ENCODE results near the gene BCAS3.
"Not testable (repeated sequence)": the region's sequence is repeated elsewhere in the genome, so short reads cannot be mapped to it uniquely, and the experiment has no call there.

BCAS3 gene

GRCh38 chr17:60677308-60678117 lies at the start of gene BCAS3:
BCAS3 (plus strand) TSS chr17:60677851.
- DNase-seq, result peak; percentile 98

- DNase-seq, result no peak
Observed at GRCh38 chr17:60628252-60628889, 49.3 kb upstream of the BCAS3 start.

GRCh38 chr17:60629120-60629519 lies 48.5 kb upstream of the BCAS3 start:
- no peak for DNase-seq

GRCh38 chr17:60630352-60630751 lies 47.3 kb upstream of the BCAS3 start:
- no peak for DNase-seq

- no peak for DNase-seq
Observed at GRCh38 chr17:60631119-60631518, 46.5 kb upstream of the BCAS3 start.

GRCh38 chr17:60637683-60638082 lies 40.0 kb upstream of the BCAS3 start:
- no peak for DNase-seq

GRCh38 chr17:60639019-60639330 lies 38.7 kb upstream of the BCAS3 start:
- DNase-seq, result no peak

- DNase-seq, result no peak
Observed at GRCh38 chr17:60640503-60640902, 37.1 kb upstream of the BCAS3 start.

- no peak for DNase-seq
Observed at GRCh38 chr17:60641126-60641525, 36.5 kb upstream of the BCAS3 start.

GRCh38 chr17:60641810-60642220 lies 35.8 kb upstream of the BCAS3 start:
- DNase-seq, result peak; percentile 61

- DNase-seq, result no peak
Observed at GRCh38 chr17:60645918-60646523, 31.6 kb upstream of the BCAS3 start.

GRCh38 chr17:60646701-60647100 lies 30.9 kb upstream of the BCAS3 start:
- no peak for DNase-seq

- DNase-seq, result no peak
Observed at GRCh38 chr17:60647705-60648104, 29.9 kb upstream of the BCAS3 start.

- DNase-seq, result no peak
Observed at GRCh38 chr17:60652454-60653247, 25.0 kb upstream of the BCAS3 start.

- DNase-seq, result no peak
Observed at GRCh38 chr17:60653569-60653968, 24.1 kb upstream of the BCAS3 start.

GRCh38 chr17:60656499-60656898 lies 21.2 kb upstream of the BCAS3 start:
- DNase-seq, result no peak

GRCh38 chr17:60659156-60659555 lies 18.5 kb upstream of the BCAS3 start:
- DNase-seq, result no peak

- no peak for DNase-seq
Observed at GRCh38 chr17:60661489-60661888, 16.2 kb upstream of the BCAS3 start.

- no peak for DNase-seq
Observed at GRCh38 chr17:60664022-60664421, 13.6 kb upstream of the BCAS3 start.

GRCh38 chr17:60665602-60666001 lies 12.0 kb upstream of the BCAS3 start:
- no peak for DNase-seq

- not testable (repeated sequence) for DNase-seq
Observed at GRCh38 chr17:60668741-60669140, 8.9 kb upstream of the BCAS3 start.

GRCh38 chr17:60671482-60671881 lies 6.2 kb upstream of the BCAS3 start:
- DNase-seq, result no peak

- DNase-seq, result not testable (repeated sequence)
Observed at GRCh38 chr17:60674637-60675036, 3.0 kb upstream of the BCAS3 start.
